ENCODE results near the gene HOXA2.

Gene HOXA2

DNA sequence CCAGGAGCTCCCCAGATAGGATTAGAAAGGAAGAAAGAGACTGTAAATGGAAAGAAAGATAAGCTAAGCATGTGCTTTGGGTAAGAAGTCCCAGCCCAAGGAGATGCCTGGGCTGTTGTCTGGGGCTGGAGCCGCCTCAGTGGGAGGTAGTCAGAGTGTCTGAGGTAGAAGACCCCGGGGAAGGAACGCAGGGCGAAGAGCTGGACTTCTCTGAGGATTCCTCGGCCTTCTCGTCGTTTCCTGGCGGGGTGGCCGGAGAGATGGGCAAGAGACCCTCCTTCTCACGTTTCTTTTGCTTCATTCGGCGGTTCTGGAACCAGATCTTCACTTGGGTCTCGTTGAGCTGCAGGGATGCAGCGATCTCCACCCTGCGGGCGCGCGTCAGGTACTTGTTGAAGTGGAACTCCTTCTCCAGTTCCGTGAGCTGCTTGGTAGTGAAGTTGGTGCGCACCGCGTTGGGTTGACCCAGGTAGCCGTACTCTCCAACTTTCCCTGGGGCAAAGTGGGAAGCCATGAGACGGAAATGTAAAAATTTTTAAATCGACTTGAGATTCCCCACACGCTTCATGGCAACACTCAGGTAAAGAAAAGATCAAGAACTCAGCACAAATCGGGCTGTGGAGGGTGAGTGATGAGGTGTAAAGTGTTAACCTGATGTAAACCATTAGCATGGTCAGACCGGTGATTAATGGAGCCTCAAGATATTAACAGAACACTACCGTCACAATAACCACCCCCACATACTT is 8.0 kb downstream of the HOXA2 start:
- Histone ChIP-seq H3K4me3 (peak overlapping the region in 2 of 7 experiments; percentile 62 to 98), H3K27ac (no peak overlapping the region)

- no peak overlapping the region for H3K4me3 ChIP-seq
- H3K27ac ChIP-seq = no peak overlapping the region
These were observed 9.1 kb downstream of the HOXA2 start for GRCh38 chr7:27093184-27093895.

GRCh38 chr7:27092819-27093110 is 9.7 kb downstream of the HOXA2 start:
- Histone ChIP-seq H3K27ac (no peak overlapping the region), H3K4me3 (no peak overlapping the region)

DNA sequence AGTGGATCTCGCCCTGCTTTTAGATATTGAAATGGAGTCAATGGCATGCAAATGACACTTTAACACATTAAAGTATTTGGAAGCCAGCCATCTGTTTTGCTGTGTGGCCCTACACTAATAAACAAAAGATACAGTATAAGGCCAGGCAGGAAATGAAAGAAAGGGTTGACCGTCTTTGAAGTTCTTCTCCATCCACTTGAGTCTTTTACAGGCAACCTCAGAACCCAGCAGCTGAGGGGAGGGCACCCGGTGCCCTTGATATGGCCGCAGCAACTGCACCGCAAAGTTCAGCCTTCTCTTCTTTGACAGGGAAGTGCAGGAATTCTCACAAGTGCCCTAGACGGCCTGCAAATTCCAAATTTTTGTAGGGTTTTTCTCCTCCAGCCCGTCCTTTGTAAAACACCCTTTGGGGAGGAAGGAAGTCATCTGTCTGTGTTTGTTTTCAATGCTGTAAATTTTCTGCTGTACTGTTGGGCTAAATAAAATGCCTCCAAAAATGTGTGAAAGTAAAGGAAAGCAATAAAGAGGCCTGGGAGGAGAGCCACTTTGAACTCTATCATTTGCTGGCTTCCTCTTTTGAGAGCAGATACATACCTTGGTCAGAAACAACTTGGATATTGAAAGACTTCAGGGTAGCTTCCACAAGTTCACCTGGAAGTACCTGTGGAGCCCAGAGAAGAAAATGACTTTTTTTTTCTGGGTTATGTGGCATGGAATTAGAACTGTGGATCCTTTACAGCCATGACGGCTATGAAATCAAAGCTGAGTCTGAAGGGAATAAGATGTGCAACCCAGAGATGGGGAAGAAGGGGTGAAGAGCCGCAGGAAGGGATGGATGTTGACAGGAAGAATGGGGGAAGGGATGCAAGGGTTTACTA is 10.3 kb downstream of the HOXA2 start:
- Histone ChIP-seq H3K4me3 (no peak overlapping the region), H3K27ac (no peak overlapping the region)

- H3K27ac ChIP-seq = no peak overlapping the region
- H3K4me3 ChIP-seq = no peak overlapping the region
These were observed 11.4 kb downstream of the HOXA2 start for GRCh38 chr7:27091105-27091504.

GRCh38 chr7:27088002-27088922 is 14.2 kb downstream of the HOXA2 start:
- Histone ChIP-seq H3K4me3 (no peak overlapping the region), H3K27ac (no peak overlapping the region)

GRCh38 chr7:27083646-27084045 is 18.8 kb downstream of the HOXA2 start:
- Histone ChIP-seq H3K4me3 (no peak overlapping the region), H3K27ac (no peak overlapping the region)

DNA sequence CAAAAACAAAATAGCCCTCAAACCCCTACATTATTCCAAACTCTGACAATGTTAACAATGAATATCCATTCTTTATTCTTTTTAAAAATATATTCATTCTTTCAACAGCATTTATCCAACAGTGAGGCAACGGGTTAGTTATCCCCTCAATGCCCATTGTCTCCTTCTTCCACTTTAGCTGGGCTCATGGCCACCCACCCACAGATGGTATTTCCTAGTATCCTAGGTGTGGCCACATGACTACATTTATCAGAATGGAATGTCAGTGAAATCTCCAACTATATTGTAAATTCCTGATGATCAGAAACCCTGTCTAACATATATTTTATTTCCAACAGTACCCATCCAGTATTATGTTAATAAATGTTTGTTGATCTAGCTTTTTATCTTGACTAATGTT is 20.3 kb downstream of the HOXA2 start:
- Histone ChIP-seq H3K27ac (no peak overlapping the region), H3K4me3 (no peak overlapping the region)

- H3K27ac ChIP-seq = no peak overlapping the region
- H3K4me3 ChIP-seq = no peak overlapping the region
These were observed 21.5 kb downstream of the HOXA2 start for GRCh38 chr7:27080844-27081436.

DNA sequence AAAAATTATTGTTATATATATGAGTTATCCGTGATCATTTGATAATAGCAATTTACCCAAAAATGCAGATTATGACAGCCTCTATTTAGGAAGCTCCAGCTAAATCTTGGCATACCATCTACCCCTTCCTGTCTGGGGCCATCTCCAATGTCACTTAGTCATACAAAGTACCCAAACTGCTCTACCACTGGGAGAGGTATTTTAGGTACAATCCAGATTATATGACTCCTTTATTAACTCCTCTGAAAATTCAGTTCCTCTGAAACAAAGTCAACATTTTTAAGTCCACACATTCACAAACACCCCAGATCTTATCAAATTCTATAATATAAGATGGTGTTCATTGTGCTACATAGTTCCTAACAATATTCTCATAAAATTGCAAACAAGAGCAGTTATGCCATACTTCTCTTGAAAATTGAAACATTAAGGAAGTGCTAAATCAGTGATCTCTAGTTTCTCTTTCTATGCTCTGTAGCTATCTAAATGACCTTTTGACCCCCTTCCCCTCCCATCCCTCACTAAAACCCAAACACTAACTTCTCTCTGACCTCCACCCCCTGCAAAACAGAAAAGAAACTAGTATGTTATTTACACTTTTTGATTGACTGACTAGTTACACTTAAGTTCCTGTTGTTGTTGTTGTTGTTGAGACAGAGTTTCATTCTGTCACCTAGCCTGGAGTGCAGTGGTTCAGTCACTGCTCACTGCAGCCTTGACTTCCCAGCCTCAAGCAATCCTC is 23.1 kb downstream of the HOXA2 start:
- H3K27ac ChIP-seq = no peak overlapping the region

DNA sequence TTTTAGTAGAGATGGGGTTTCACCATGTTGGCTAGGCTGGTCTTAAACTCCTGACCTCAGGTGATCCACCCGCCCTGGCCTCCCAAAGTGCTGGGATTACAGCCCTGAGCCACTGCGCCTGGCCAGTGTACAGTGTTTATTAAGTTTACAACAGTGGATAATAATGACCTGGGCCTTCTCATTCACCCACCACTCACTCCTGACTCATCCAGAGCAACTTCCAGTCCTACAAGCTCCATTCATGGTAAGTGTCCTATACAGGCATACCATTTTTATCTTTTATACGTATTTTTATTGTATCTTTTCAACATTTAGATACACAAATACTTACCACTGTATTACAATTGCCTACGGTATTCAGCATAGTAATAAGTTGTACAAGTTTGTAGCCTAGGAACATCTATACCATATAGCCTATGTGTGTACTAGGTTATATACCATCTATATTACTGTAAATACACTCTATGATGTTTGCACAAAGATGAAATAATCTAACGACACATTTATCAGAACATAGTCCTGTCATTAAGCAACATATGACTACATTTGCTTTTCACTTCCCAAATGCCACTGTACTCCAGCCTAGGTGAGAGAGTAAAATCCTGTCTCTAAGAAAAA is 23.8 kb downstream of the HOXA2 start:
- H3K27ac ChIP-seq = no peak overlapping the region

More for the DNA sequence above, 23.1 kb downstream of the HOXA2 start:
- H3K4me3 ChIP-seq = no peak overlapping the region

DNA sequence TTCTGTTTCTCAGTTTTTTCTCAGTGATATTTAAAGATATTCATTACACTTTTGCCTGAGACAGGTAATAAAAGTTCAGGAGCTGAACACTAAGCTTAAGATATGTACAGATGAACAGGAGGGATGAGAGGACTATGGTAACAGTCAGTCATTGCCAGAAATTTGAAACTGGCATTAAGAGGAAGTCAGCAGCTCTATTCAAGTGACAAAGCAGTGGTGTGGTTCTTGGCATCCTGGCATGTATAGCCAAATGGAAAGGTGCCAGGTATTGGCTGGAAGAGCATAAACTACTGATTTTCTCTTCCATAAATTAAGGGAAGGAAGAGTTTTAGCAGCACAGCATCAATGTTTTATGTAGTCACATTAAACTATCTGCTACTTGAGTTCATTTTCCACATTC is 29.4 kb downstream of the HOXA2 start:
- Histone ChIP-seq H3K4me3 (no peak overlapping the region), H3K27ac (no peak overlapping the region)

More for the DNA sequence above, 23.8 kb downstream of the HOXA2 start:
- no peak overlapping the region for H3K4me3 ChIP-seq

DNA sequence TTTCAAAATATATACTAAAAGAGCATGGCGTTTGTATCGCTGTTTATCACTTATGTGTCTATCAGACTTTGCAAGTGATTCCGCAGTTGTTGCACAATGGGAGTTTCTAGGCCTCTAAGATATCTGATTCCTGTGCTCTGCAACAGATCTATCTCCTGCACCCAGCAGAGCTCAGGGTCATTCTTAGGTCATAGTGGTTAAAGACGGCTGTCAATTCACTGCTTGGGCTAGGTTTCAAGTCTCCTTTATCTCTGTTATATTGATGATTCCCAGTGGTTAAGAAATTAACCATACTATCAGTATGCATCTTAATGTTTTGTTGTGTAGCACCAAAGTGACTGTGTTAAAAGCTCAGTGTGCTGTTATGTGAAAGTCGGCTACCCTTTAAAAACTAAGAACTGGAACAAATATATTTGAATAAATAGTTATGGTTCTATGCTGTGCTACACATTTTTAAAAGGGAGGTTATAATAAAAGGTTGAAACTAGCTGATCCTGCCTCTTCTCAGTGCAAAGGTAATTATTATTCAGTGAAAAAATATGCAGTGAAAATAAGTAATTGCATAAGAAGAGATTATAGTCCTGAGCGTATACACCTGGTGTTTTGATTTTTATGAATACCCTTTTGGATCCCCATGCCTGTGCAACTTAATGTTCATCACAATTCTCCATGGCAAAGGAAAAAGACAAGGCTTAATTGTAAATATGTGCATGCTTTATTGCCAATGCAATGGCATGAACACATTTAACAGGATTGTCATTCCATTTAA is 30.7 kb downstream of the HOXA2 start:
- Histone ChIP-seq H3K4me3 (no peak overlapping the region), H3K27ac (no peak overlapping the region)

- H3K4me3 ChIP-seq = no peak overlapping the region
- no peak overlapping the region for H3K27ac ChIP-seq
These were observed 34.2 kb downstream of the HOXA2 start for GRCh38 chr7:27068259-27068658.

DNA sequence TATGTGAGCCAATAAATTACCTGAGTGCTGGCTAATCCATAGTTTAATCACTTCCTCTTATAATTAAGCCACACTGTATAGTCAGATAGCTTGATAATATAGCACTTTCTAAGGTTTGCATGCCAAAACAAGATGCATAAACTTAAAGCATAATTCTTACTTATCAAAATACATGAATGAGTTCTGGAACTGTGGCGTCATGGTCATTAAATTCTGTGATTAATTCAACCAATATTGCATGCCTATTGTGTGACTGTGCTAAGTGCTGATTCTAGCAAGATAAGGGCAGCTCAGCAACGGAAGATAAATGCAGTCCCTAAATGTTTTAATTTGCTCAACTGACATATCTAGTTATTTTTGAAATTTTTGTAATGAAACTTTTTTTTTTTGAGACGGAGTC is 36.3 kb downstream of the HOXA2 start:
- no peak overlapping the region for H3K27ac ChIP-seq

GRCh38 chr7:27065709-27066108 is 36.8 kb downstream of the HOXA2 start:
- no peak overlapping the region for H3K27ac ChIP-seq
- no peak overlapping the region for H3K4me3 ChIP-seq

More for the DNA sequence above, 36.3 kb downstream of the HOXA2 start:
- no peak overlapping the region for H3K4me3 ChIP-seq

DNA sequence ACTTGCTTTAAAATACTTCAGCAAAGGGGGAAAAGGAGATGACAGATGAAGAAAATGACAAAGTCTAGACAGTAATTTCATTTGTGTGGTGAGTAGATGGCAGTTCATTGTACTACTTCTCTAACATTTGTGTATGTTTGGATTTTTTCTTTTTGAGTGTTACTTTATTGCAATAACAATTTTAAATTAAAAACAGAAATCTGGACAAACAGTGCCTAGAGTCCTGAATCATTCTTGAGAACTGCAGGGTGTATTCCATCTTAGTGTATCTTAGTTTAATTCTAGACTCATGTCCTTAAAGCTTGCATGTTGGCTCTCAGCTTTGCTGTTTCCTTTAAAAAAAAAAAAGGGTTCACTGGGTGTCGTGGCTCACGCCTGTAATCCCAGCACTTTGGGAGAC is 37.8 kb downstream of the HOXA2 start:
- H3K4me3 ChIP-seq = no peak overlapping the region
- H3K27ac ChIP-seq = no peak overlapping the region
